DLD1 (cell line): ENCODE data around the gene HMGCR.

Experiments
- in situ Hi-C: cut with HindIII; loops from 2 replicates; pipeline ENCODE4 v1.10.0; 2017; ENCODE audit warnings: low sequenced_read_pairs

HMGCR gene

DNA sequence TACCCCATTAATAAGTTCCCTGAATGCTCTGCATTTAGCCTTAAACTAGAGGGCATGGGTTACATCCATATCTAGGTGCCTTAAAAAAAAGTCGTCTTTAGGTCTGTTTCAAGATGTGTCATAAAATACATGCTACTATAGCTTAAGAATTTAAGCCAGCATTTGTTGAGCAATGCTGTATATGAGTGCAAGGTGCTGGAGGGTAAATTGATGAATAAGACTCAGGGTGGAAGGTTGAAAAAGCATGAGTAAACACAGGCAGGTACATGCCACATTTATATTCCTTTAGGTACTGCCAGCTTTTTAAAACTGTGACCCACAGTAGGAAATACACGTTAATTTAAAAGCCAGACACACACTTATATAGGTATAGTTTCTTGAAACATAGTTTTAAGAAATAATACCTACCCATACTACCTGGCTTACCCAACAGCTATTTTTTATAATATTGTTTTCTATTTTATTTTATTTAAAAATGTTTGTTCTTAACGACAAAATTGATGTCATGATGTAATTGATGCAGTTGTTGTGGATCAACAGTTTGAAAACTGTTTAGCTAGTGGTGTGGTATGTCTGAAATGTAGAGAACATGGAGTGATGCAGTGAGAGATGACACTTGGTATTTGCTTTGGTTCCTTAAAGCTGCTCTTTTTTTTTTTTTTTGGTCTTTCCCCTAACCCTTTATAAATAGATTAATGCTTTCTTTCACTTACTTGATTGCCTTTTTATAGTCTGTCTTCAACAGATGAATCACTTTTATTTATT lies 3.9 kb downstream of the HMGCR start:
- in situ Hi-C loops: no loop called here

DNA sequence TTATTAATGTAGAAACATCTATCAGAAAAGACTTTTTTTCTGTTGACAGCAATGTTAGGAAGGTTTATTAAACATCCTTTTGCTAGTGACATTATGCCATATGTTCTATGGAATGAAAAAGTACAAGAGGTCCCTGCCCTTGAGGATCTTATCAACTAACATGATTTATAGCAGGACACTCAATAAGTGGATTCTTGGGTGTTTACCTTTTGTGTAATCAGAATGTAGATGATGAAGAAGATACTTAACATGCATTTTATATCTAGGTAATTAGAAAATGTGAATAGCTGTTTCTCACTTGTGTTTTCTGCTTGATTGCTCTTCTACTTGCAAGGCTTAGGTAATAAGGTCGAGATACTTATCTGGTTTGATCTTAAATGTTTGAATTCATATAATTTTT lies 4.9 kb downstream of the HMGCR start:
- in situ Hi-C loops: no loop called here

DNA sequence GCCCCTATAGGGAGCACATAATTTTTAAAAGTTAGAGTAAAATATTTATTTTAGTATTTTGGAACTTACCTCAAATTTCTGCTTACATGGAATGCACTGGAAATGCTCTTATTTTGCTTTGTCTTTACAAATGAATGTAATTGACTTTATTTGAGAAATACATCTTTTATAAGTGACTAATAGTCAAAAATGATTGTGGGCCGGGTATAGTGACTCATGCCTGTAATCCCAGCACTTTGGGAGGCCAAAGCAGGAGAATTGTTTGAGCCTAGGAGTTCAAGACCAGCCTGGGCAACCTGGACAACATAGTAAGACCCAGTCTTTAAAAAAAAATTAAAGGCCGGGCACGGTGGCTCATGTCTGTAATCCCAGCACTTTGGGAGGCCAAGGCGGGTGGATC lies 5.8 kb downstream of the HMGCR start:
- in situ Hi-C loops: no loop called here

DNA sequence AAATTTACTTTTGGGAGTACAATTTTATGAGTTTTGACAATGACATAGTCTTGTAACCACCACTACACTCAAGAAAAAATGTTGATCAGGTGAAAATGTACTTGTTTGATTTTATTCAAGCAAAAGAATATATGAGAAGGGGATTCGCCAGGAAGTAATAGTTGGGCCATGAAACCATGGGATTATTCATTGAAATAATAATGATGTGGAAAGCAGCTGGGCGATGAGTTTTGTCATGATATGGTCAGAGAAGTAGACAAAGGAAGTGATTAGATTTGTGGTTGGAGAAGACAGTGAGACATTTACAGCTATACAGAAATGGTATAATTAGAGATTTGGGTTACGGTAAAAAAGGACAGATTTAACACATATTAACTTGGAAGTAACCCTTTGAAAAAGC lies 11.2 kb downstream of the HMGCR start:
- in situ Hi-C loops: no loop called here

DNA sequence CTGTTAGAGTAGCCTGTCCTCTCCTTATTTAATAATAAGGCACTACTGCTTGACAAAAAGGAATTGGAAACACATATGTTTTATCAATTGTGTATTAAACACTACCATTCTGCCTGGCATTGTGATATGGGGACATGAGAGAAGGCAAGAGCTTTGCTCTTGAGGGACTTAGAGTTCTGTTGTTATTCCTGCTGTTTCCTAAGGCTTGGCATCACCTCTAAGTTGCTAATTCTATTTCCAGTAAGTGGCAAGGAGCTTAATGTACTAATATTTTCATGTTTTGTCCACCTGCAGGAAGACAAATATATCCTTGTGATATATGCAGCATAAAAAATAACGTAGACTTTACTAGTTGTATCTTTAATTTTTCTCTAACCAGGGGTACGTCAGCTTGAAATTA lies 12.6 kb downstream of the HMGCR start:
- in situ Hi-C loops: no loop called here

DNA sequence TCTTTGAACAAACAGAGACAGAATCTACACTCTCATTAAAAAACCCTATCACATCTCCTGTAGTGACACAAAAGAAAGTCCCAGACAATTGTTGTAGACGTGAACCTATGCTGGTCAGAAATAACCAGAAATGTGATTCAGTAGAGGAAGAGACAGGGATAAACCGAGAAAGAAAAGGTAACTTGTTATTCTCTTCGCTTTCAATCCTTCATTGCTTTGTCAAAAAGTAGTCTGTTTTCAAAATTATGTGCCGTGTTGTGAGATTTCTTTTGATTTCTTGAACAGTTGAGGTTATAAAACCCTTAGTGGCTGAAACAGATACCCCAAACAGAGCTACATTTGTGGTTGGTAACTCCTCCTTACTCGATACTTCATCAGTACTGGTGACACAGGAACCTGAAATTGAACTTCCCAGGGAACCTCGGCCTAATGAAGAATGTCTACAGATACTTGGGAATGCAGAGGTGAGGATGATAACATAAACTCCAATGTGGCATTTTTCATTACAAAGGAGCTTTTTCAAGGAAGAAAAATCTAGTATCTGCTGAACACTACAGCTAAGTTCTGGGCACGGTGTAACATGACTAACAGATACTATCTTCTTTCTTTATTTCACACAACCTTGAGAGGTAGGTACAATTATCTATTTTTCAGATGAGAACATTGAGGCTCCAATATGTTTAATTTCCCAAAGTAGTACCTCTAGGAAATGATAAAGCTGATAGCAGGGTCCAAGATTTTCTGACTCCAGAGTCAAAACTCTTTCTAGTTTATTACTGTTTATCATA lies 14.3 kb downstream of the HMGCR start:
- in situ Hi-C loops: no loop called here

DNA sequence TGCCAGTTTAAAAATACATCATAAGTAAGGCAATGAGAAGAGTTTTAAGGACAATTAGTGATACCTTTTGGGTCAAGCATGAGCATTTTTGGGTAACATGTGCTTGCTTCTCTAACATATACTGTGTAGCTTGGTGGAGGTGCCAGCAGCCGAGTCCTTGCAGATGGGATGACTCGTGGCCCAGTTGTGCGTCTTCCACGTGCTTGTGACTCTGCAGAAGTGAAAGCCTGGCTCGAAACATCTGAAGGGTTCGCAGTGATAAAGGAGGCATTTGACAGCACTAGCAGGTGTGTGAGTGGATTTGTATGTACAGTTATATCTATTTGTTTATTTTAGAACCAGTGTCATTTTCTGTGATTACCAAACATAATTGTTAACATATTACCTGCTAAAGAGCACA lies 18.2 kb downstream of the HMGCR start:
- in situ Hi-C loops: no loop called here

DNA sequence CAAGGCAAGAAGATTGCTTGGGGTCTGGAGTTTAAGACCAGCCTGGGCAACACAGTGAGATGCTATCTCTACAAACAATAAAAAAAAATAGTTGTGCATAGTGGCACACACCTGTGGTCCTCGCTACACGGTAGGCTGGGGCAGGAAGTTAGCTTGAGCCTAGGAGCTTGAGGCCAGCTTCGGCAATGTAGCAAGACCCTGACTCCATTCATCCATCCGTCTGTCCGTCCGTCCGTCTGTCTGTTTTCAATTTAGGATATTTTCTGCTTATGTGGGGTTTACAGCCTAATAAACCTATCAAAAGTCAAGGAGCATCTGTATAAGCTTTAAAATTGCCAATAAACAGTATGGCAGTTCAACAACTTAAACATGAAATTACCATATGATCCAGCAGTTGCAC lies 19.7 kb downstream of the HMGCR start:
- in situ Hi-C loops: no loop called here

DNA sequence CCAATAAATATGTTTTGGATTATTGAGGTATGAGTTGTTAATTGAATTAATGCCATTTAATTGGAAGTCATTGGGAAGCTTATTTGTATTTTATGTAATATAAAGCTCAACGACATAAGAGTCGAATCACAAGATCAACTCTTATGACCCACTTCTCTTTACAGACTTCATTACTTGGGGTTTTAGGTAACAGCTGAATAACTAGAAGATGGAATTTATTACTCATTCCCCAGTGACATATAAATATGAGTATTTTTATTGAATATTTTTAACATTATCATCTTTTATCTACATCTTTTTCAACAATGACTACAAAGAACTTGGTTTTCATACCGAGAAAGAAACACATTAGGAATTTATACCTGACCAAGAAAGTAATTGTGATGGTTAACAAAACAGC lies 21.1 kb downstream of the HMGCR start:
- in situ Hi-C loops: no loop called here

DNA sequence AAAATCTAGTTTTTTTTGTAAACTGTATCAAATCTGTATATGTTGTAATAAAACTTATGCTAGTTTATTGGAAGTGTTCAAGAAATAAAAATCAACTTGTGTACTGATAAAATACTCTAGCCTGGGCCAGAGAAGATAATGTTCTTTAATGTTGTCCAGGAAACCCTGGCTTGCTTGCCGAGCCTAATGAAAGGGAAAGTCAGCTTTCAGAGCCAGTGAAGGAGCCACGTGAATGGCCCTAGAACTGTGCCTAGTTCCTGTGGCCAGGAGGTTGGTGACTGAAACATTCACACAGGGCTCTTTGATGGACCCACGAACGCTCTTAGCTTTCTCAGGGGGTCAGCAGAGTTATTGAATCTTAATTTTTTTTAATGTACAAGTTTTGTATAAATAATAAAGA lies 24.3 kb downstream of the HMGCR start:
- in situ Hi-C loops: loop anchor here (10.0 kb wide), 1 partner anchor 53 kb away; no protein-coding TSS in a partner anchor

DNA sequence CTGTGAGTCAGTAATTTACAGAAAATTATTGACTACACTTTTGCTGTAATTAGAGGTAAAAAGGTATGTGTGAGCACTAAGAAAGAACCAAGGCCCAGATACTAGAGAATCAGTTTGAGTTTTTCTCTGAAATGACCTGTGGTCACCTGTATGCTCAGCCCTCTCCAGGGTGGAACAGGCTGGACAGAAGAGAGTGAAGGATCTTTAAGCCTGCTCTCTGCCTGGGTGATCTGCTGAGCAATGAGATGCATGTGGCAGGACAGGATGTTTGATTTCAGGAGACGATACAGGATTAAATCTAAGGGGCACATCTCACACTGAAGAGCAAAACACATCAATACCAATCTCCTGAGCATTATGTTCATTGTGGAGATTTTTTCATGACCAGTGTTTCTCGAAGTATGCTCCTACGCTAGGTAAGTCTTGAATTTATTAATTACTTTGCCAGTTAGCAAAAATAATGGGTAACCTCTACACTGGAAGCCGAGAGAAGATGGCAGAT lies 25.5 kb downstream of the HMGCR start:
- in situ Hi-C loops: loop anchor here (10.0 kb wide), 1 partner anchor 52 kb away; no protein-coding TSS in a partner anchor

DNA sequence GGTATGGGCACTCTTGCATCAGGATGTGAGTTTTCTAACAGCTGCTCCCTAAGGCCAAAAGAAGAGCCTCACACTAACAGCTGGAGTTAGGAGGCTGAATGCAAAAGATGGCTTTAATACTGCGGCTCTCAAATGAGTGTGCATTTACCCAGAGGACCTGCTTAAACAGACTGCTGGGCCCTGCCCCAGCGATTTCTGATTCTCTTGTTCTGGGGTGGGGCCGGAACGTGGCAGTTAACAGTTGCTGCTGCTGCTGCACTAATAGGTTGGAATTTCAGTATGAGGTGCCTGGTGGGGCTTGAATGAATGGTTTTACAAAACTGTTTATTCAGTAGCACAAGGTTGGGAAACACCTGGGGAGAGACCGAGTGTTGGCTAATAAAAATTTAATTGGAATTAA lies 26.1 kb downstream of the HMGCR start:
- in situ Hi-C loops: loop anchor here (10.0 kb wide), 1 partner anchor 52 kb away; no protein-coding TSS in a partner anchor

DNA sequence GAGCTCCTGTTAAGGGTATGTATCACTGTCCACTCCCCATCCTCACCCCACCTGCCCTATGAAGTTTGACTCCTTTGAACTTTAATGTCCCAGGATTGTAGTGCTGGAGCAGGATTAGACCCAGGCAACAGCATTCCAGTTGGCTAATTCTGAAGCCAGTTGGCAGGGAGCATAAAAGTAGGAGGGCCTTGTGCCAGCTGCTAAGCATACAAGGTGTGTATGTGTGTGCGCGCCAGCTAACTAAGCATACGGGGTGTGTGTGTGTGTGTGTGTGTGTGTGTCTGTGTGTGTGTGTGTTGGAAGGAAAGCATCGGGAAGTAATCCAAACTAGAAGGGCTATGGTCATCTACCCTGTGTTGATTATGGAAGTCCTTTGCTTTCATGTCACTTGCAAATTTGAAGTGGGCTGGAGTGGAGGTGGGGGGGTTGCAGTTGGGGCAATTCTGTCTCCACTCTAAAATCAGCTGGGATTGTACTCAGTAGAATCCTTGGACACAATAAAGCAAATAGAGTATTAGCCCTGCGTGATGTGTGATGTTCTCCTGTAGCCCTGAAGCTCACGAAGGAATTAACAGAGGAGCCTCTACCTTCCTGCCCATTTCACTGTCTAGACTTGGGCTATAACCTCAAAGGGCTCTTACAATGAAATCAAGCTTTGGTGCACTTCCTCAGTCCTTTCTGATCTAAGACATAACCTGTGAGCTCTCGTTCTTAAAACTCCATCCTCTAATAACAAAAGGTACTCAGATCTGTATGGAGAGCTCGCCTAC lies 26.9 kb downstream of the HMGCR start:
- in situ Hi-C loops: loop anchor here (10.0 kb wide), 1 partner anchor 51 kb away; no protein-coding TSS in a partner anchor

DNA sequence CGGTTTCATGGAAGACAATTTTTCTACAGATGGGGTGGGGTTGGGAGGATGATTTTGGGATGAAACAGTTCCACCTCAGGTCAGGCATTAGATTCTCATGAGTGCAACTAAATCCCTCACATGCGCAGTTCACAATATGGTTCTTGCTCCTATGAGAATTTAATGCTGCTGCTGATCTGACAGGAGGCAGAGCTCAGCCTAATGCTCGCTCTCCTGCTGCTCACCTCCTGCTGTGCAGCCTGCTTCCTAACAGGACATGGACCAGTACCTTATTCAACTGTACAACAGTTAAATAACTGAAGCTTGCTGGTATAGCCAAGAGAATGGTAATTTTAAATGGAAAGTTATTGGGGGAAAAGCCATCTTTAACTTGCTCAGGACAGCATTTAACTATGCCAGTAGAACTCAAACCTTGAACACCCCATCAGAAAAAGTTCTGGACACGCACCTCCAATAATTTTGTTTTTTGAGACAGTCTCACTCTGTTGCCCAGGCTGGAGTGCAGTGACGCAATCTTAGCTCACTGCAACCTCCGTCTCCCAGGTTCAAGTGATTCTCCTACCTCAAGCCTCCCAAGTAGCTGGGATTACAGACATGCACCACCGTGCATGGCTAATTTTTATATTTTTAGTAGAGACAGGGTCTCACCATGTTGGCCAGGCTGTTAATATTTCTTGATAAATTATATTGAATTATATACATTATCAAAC lies 27.7 kb downstream of the HMGCR start:
- in situ Hi-C loops: loop anchor here (10.0 kb wide), 1 partner anchor 50 kb away; no protein-coding TSS in a partner anchor

DNA sequence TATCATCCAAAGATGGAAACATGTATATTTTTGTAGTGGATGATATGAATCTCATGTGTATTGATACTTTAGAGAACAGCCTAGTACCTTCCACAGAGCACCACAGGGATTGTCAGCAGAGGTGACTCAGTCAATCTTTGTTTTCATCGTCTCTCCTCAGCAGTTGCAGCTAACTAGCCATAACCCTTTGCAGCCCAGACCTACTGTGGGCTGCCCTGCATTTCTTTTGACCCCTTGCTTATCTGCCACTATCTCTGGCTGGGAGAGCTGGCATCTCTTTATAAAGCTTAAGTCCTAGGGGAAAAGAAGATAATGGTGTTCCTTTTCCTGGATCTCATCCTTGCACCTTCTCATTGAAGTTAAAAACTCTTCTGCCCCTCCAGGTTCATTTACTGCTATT lies 28.7 kb downstream of the HMGCR start:
- in situ Hi-C loops: loop anchor here (10.0 kb wide), 1 partner anchor 49 kb away; no protein-coding TSS in a partner anchor

DNA sequence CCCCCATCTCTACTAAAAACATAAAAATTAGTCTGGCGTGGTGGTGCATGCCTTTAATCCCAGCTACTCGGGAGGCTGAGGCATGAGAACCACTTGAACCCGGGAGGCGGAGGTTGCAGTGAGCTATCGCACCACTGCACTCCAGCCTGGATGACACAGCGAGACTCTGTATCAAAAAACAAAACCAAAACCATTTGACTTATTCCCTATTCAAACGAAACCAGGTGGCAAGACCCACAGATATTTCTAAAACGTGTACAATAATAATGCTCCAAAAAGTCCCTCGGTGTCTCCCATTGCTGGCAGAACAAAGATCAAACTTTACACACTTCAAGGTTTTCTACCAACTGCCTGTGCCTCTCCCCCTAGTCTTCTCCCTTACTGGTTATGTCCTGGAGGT lies 29.8 kb downstream of the HMGCR start:
- in situ Hi-C loops: loop anchor here (10.0 kb wide), 1 partner anchor 48 kb away; no protein-coding TSS in a partner anchor

DNA sequence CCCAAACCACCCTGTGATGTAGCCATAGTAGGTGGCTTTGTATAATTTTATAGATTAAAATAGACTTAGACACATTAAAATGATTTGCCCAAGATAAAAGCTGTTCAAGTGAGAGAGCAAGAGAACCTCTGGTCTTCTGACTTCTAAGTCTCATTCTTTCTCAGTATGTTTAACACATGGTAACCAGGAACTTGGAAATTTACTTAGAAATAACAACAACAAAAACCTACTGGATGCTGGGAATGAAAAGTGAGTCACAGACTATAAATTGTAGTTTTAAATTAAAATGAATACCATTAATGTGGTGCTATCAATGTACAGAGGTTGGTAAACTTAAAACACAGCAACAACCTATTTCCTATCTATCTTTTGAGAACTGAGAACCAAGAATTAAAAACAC lies 30.4 kb downstream of the HMGCR start:
- in situ Hi-C loops: loop anchor here (10.0 kb wide), 1 partner anchor 47 kb away; no protein-coding TSS in a partner anchor

DNA sequence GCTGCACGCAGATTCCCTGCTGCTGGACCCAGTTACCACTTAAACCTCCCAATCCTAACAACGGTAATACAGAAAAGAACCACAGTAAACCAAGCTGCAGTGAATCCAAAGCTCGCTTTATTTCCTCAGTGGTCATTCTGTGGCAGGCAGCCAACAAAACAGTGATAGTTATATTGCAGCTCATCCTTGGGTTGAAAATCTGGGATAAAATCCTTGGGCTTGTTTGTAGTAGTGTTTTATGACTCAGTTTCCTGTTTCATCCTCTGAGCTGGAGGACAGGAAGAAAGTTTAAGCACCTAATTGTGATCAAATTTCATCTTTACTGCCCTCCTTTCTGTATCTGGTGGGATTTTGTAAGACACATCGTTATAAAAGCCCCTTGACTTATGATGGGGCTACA lies 31.4 kb downstream of the HMGCR start:
- in situ Hi-C loops: loop anchor here (10.0 kb wide), 1 partner anchor 46 kb away; no protein-coding TSS in a partner anchor

DNA sequence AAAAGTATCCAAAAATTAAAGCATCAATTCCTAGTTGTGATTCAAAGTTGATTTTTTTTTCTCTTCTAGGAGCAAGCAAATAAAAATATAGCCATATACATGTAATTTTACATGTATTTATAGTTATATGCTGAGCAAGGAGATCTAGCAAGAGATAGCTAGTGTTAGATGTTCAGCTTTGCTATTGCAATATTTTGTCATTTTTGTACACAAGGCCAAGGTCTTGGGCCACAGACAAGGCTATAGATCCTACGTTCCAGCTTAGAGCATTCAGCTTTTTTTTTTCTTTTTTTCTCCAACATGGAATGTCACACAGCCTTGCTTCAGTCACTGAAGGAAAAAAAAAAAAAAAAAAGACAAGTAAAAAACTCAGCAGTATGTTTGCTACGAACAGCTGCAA lies 36.8 kb downstream of the HMGCR start:
- in situ Hi-C loops: no loop called here

DNA sequence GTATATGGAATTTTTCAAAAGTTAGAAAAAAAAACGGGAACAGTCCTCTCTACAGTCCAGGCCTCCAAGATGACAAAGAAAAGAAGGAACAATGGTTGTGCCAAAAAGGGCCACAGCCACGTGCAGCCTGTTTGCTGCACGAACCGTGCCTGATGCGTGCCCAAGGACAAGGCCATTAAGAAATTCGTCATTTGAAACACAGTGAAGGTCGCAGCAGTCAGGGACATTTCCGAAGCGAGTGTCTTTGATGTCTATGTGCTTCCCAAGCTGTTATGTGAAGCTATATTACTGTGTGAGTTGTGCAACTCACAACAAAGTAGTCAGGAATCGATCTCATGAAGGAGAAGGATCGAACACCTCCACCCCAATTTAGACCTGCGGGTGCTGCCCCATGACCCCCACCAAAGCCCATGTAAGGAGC lies 37.4 kb downstream of the HMGCR start:
- in situ Hi-C loops: no loop called here
